ENCODE measurements around the gene EBF3.

Gene EBF3

DNA sequence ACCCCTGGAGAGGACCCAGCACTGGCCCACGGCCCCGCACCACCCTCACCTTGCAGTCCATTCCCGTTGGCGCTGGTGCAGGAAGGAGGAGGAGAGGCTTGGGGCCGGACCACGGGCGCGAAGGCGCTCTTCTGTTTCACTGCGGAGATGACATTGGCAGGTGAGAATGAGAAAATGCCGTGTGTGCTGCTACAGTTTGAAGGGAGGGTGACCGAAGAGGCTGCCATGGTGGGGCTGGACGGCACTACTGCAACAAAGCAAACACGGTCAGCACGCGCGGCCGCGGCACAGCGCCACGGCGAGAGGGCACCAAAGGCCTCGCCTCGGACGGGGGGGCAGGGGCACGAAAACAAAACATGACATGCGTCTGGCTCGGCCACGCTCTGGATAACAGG lies 123.9 kb downstream of the EBF3 start:
- TF ChIP-seq, protein P1, sequence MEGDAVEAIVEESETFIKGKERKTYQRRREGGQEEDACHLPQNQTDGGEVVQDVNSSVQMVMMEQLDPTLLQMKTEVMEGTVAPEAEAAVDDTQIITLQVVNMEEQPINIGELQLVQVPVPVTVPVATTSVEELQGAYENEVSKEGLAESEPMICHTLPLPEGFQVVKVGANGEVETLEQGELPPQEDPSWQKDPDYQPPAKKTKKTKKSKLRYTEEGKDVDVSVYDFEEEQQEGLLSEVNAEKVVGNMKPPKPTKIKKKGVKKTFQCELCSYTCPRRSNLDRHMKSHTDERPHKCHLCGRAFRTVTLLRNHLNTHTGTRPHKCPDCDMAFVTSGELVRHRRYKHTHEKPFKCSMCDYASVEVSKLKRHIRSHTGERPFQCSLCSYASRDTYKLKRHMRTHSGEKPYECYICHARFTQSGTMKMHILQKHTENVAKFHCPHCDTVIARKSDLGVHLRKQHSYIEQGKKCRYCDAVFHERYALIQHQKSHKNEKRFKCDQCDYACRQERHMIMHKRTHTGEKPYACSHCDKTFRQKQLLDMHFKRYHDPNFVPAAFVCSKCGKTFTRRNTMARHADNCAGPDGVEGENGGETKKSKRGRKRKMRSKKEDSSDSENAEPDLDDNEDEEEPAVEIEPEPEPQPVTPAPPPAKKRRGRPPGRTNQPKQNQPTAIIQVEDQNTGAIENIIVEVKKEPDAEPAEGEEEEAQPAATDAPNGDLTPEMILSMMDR (conservative IDR thresholded peaks at IDR 0.05; ENCODE audit: low read depth, low read length), result no peak
- Histone ChIP-seq H3K27ac (no peak overlapping the region), H3K4me1 (ENCODE audit: low read depth, poor library complexity, severe bottlenecking) (no peaks in the 10 kb centered on the region), H2AFZ (ENCODE audit: low read depth) (no peak overlapping the region), H3K36me3 (ENCODE audit: insufficient read depth) (no peaks in the 10 kb centered on the region), H3K27me3 (ENCODE audit: insufficient read depth, low read depth) (no peaks in the 10 kb centered on the region), H3K79me2 (ENCODE audit: insufficient read depth, low read depth) (no peaks in the 10 kb centered on the region), H3K9ac (no peak overlapping the region), H3K4me2 (no peak overlapping the region), H3K4me3 (IDR thresholded peaks at IDR 0.05; ENCODE audit: insufficient read depth, low read depth, low read length) (no peak overlapping the region), H4K20me1 (ENCODE audit: insufficient read depth) (no peaks in the 10 kb centered on the region)

GRCh38 chr10:129839285-129840195 lies 124.5 kb downstream of the EBF3 start:
- TF ChIP-seq, protein P1 (conservative IDR thresholded peaks at IDR 0.05; ENCODE audit: low read depth, low read length), result no peak
- H3K4me2 ChIP-seq, result no peak overlapping the region
- no peaks in the 10 kb centered on the region for H3K4me1 ChIP-seq (ENCODE audit: low read depth, poor library complexity, severe bottlenecking)
- no peak overlapping the region for H3K9ac ChIP-seq
- H3K36me3 ChIP-seq (ENCODE audit: insufficient read depth), result no peaks in the 10 kb centered on the region
- no peaks in the 10 kb centered on the region for H4K20me1 ChIP-seq (ENCODE audit: insufficient read depth)
- H3K27me3 ChIP-seq (ENCODE audit: insufficient read depth, low read depth), result no peaks in the 10 kb centered on the region
- H3K4me3 ChIP-seq (IDR thresholded peaks at IDR 0.05; ENCODE audit: insufficient read depth, low read depth, low read length), result no peak overlapping the region
- H2AFZ ChIP-seq (ENCODE audit: low read depth), result no peak overlapping the region
- no peak overlapping the region for H3K27ac ChIP-seq
- H3K79me2 ChIP-seq (ENCODE audit: insufficient read depth, low read depth), result no peaks in the 10 kb centered on the region

GRCh38 chr10:129838794-129839193 lies 125.3 kb downstream of the EBF3 start:
- Histone ChIP-seq H3K27me3 (ENCODE audit: insufficient read depth, low read depth) (no peaks in the 10 kb centered on the region), H3K36me3 (ENCODE audit: insufficient read depth) (no peaks in the 10 kb centered on the region), H3K79me2 (ENCODE audit: insufficient read depth, low read depth) (no peaks in the 10 kb centered on the region), H4K20me1 (ENCODE audit: insufficient read depth) (no peaks in the 10 kb centered on the region), H3K4me3 (IDR thresholded peaks at IDR 0.05; ENCODE audit: insufficient read depth, low read depth, low read length) (no peak overlapping the region), H3K27ac (no peak overlapping the region), H3K4me2 (no peak overlapping the region), H3K9ac (no peak overlapping the region), H3K4me1 (ENCODE audit: low read depth, poor library complexity, severe bottlenecking) (no peaks in the 10 kb centered on the region), H2AFZ (ENCODE audit: low read depth) (no peak overlapping the region)
- TF ChIP-seq, protein P1 (conservative IDR thresholded peaks at IDR 0.05; ENCODE audit: low read depth, low read length), result no peak

DNA sequence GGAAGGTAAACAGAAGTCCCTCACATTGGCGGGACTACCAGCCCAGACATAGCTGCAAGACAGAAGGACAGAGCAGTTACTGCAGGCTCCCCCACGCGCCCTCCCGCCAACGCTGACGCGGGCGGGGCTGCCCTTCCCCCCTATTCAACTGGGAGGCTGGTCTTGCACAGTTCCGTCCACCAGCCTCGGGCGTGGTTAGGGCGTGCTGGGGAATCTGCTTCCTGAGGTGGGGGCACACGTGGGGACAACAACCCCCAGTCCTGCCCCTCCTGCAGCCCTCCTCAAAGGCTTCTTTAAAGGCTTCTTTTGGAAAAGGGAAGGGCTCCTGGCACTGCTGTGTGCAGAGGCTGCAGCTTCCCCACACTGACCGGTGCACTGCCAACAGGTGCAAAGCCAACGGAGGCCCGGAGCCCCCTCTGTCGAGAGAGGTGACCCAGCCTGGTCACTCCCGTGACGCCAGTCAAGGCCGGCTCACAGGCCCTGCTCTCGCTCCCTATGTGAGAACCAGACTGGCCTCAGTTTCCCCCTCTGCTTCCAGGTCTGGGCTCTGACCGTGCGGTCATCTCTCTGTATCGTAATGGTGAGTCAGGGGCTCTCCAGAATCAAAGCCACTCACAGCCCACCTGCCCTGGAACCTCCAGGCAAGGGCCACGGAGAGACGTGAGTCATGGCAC lies 126.0 kb downstream of the EBF3 start:
- Histone ChIP-seq H3K9ac (no peak overlapping the region), H3K36me3 (ENCODE audit: insufficient read depth) (no peaks in the 10 kb centered on the region), H3K4me2 (no peak overlapping the region), H3K79me2 (ENCODE audit: insufficient read depth, low read depth) (no peaks in the 10 kb centered on the region), H3K4me1 (ENCODE audit: low read depth, poor library complexity, severe bottlenecking) (no peaks in the 10 kb centered on the region), H3K27ac (no peak overlapping the region), H3K27me3 (ENCODE audit: insufficient read depth, low read depth) (no peaks in the 10 kb centered on the region), H4K20me1 (ENCODE audit: insufficient read depth) (no peaks in the 10 kb centered on the region), H3K4me3 (IDR thresholded peaks at IDR 0.05; ENCODE audit: insufficient read depth, low read depth, low read length) (no peak overlapping the region), H2AFZ (ENCODE audit: low read depth) (no peak overlapping the region)
- TF ChIP-seq, protein P1 (conservative IDR thresholded peaks at IDR 0.05; ENCODE audit: low read depth, low read length), result no peak

Data from KMS-11 (cell line).